Measurements from ENCODE around the gene CAPZA2.
"Not testable (repeated sequence)": the region's sequence is repeated elsewhere in the genome, so short reads cannot be mapped to it uniquely, and the experiment has no call there.

The CAPZA2 gene

GRCh38 chr7:116955340-116955739 lies 93.0 kb downstream of the CAPZA2 start:
- no peak for DNase-seq (ENCODE audit: low read depth)

GRCh38 chr7:116955801-116956476 lies 93.6 kb downstream of the CAPZA2 start:
- DNase-seq (ENCODE audit: low read depth), result no peak

DNA sequence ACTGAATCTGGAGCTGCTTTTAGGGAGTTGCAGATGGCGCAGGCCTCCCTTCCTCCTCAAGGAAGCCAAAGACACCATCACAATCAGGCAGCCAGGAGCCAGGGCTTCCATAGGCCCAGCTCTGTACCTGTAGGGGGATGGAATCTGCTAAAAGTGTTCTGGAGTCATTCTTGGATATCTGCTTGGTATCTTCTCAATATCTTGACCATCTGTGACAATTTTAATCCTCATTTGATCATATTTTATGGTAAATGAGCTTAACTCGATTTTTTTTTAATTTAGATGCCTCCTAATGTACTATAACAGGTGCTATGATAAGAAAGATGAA lies 94.1 kb downstream of the CAPZA2 start:
- DNase-seq (ENCODE audit: low read depth), result no peak

DNA sequence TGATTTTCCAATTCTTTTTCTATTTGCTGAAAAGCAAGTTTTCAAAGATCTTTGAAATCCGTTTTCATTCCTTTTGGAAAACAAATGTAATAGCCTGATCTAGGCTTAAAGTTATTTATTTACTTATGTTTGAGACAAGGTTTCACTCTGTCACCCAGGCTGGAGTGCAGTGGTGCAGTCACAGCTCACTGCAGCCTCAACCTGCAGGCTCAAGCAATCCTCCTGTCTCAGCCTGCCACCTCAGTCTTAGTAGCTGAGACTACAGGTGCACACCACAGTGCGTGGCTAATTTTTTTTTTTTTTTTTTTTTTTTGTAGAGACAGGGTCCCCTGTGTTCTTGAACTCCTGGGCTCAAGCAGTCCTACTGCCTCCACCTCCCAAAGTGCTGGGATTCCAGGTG lies 95.5 kb downstream of the CAPZA2 start:
- DNase-seq (ENCODE audit: low read depth), result no peak

GRCh38 chr7:116961966-116962673 lies 99.7 kb downstream of the CAPZA2 start:
- not testable (repeated sequence) for DNase-seq (ENCODE audit: low read depth)

- no peak for DNase-seq (ENCODE audit: low read depth)
Measured at GRCh38 chr7:116963234-116963633, 100.8 kb downstream of the CAPZA2 start.

DNA sequence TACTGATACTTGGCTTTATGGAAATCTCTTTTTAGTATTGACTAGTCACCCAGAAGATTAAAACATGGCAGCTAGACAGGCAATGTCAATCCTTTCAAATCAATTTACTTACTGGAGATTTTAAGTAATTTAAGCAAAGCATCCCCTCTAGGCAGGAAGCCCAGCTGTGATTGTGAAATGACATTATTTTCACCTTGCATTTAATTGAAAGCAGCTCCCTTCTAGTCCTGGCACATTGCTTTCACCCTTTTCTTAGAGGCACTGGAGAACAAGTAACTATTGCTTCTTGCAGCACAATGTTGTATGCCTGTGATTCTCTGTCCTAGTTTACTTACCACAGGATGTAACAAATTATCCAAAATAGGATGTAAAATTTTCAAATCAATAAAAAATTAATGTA lies 104.2 kb downstream of the CAPZA2 start:
- DNase-seq (ENCODE audit: low read depth), result no peak

- DNase-seq (ENCODE audit: low read depth), result no peak
Measured at GRCh38 chr7:116967254-116967922, 105.0 kb downstream of the CAPZA2 start.

DNA sequence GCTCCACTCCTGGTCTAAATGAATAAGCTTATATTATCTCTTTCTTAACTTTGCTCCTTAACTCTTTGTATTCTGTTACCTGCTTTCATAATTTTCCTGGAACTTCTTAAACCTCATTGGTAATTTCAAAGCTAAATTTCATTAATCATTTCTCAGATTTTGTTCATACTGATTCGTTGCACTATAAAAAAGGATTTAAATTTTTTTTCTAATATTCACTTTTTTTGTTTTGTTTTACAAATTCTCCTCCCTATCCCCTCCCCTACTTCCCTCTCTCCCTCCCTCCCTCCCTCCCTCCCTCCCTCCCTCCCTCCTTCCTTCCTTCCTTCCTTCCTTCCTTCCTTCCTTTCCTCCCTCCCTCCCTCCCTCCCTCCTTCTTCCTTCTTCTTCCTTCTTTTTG lies 105.6 kb downstream of the CAPZA2 start:
- DNase-seq (ENCODE audit: low read depth), result no peak

DNA sequence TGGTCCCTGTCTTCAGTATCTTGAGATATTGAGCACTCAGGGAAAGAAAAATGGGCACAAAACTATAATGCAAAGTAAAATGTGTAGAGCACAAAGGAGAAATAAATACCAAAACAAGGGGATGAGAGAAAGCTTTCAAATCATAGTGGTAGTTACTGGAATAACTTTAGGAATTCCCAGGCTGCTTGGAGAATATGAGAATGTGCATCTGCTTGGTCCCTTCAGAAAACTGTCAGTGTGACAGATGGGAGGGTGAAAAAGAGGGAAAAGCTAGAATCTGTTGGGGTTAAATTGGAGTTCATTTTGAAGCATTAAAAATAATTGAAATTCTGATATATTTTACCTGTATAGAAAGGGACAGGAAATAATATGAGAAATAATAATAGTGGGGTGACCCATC lies 106.2 kb downstream of the CAPZA2 start:
- no peak for DNase-seq (ENCODE audit: low read depth)

DNA sequence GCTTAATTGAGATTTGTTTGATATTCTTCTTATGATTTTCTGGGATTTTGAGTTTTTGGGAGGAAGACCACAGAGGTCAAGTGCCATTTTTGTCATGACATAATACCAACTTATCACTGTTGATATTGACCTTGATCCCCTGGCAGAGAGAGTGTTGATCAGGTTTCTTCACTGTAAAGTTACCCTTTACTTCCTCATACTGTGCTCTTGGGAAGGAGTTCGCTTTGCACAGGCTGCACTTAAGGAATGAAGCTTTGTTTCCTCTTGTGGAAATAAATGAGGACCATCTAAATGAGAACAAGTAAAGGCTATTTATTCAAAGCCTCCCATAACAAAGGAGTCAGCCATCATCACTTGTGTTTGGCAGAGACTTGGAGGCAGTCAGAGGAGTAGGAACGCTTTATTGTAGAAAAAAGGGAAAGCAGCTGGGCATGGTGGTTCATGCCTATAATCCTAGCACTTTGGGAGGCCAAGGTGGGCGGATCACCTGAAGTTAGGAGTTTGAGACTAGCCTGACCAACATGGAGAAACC lies 107.0 kb downstream of the CAPZA2 start:
- no peak for DNase-seq (ENCODE audit: low read depth)

DNA sequence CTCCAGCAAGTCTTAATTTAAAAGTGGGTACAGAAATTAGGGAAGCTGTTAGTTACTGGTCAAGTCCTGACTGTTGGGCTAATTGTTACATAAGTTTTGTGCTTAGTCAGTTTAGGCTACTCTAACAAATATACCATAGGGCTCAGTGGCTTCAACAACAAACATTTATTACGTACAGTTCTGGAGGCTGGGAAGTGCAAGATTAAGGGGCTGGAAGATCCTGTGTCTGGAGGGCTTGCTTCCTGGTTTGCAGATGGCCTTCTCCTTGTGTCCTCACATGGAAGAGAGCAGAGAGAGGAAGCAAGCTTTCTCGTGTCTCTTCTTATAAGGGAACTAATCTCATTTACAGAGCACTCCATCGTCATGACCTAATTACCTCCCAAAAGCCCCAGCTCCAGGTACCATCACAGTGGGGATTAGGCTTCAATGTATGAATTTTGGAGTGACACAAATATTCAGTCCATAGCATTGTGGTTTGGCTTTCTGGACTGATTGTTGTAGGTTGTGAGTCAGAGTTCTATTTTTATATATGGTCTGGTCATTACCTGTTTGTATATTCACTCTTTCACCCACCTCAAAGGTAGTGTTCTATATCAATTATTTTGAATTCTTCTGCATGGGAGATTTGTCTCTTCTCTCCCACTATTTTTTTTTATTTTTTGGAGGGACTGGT lies 108.0 kb downstream of the CAPZA2 start:
- DNase-seq (ENCODE audit: low read depth), result no peak

- not testable (repeated sequence) for DNase-seq (ENCODE audit: low read depth)
Measured at GRCh38 chr7:116971153-116971552, 108.8 kb downstream of the CAPZA2 start.
